ENCODE data around the gene MATN1.

DNA sequence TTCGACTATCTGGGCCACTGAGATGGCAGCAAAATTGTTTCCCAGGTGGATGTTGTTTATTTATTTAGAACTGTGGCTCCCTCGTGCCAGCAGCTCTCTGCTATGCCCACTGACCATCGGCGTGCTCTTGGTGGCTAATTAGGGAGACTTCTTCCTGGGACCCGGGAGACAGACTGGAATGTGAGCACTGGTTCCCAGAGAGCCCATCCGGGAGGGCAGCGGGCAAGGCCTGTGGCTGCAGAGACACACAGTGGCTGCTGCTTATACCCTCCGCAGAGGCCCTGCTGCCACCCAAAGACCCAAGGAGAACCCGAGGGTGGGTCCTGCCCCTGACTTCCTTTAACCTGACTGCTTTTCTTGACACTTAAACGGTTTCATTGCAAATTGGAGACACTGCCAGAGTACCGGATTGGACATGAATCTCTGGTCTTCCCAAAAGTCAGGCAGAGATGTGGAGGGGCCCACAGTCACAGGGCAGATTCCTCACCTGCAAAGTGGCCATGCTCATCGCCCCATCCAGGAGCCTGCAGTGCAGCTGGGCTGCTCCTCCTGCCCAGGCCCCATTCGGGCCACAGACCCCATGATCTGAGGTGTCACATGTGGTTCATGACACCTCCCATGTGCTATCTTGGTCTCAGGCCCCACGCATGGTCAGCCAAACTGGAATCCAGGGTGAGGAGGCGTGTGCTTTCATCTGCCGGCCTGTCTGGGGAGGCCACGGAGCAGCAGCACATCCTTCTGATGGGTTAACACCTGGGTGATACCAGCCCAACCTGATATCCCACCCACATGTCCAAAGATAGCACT, 5.7 kb upstream of the MATN1 start:
- TF ChIP-seq, protein P1, sequence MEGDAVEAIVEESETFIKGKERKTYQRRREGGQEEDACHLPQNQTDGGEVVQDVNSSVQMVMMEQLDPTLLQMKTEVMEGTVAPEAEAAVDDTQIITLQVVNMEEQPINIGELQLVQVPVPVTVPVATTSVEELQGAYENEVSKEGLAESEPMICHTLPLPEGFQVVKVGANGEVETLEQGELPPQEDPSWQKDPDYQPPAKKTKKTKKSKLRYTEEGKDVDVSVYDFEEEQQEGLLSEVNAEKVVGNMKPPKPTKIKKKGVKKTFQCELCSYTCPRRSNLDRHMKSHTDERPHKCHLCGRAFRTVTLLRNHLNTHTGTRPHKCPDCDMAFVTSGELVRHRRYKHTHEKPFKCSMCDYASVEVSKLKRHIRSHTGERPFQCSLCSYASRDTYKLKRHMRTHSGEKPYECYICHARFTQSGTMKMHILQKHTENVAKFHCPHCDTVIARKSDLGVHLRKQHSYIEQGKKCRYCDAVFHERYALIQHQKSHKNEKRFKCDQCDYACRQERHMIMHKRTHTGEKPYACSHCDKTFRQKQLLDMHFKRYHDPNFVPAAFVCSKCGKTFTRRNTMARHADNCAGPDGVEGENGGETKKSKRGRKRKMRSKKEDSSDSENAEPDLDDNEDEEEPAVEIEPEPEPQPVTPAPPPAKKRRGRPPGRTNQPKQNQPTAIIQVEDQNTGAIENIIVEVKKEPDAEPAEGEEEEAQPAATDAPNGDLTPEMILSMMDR (IDR thresholded peaks at IDR 0.05), result no peak
- TF ChIP-seq POLR2A (IDR thresholded peaks at IDR 0.05), result no peak
